Urothelium cell line (cell line): ENCODE measurements around the gene TBL3.
A peak's percentile ranks its signal among the peaks of the same experiment; 100 is the strongest.

Experiments
- DNase-seq: peaks from one replicate; pipeline ENCODE4 v3.0.0; 2011; ENCODE audit warnings: low spot score, mixed read lengths
- FAIRE-seq: peaks from 2 replicates; lab custom pipeline; 2011; peaks lifted over from hg19 to GRCh38; lab: Jason Lieb, UNC

TBL3 gene

DNA sequence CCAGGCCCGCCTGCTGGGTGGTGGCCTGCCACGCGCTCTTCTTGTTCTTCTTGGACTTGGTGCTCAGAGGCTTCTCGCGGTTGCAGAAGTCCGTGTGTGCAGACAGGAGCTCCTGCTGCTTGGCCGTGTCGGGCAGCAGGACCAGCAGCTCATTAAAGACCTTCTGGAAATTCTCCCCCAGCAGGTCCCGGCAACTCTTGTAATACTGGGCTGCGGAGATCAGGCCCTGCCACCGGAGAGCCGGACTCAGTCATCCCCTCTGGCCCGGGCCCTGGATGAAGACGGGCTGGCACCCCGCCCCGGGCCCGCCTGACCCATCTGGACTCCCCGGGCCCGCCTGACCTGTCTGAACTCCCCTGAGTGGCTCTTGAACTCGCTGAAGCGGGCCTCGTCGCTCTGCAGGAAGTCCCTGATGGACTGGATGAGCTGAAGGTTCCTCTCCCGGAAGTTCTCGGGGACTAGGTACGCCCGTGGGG, 26.5 kb downstream of the TBL3 start:
- no peak for FAIRE-seq
- no peak for DNase-seq

DNA sequence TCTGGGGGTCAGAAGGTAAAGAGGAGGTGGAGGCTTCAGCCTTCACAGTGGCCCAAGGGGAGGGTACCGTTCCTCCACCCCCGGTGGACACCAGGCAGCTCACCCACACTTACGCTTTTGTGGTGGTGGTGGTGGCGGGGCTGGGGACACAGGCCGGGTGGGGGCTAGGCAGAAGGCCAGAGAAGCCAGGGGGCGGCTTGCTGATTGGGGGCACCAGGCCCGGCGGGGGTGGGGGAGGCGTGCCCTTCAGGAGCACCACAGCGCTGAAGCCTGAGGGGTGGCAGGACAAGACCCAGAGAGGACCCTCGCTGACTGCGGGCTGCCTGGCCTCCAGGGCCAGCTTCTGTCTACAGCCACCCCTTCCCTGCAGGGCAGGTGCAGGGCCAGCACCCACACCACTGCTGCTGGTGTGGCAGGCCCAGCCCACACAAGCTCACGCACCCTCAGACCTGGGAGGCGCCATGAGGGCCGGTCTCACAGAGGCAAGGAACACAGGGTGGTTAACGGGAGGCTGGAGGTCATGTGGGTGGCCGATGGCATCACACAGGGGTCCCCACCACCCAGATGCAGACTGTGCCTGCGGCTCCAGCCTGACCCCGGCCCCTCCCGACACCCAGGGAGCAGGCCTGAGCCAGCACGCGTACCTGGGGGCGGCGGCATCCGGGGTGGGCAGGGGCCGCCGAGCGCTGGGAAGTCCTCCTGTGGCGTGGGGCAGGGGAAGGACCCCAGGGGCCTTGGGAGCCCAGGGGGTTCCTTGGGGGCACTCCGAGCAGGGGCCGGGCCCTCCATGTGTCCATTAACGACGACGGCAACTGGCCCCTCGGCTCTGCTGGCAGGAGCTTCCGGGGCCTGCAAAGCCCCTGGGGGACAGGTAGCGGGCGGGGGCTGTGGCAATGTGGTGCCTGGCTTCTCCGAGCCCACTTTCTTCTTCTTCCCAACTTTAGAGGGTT, 27.3 kb downstream of the TBL3 start:
- FAIRE-seq (no peak), DNase-seq (no peak)

DNA sequence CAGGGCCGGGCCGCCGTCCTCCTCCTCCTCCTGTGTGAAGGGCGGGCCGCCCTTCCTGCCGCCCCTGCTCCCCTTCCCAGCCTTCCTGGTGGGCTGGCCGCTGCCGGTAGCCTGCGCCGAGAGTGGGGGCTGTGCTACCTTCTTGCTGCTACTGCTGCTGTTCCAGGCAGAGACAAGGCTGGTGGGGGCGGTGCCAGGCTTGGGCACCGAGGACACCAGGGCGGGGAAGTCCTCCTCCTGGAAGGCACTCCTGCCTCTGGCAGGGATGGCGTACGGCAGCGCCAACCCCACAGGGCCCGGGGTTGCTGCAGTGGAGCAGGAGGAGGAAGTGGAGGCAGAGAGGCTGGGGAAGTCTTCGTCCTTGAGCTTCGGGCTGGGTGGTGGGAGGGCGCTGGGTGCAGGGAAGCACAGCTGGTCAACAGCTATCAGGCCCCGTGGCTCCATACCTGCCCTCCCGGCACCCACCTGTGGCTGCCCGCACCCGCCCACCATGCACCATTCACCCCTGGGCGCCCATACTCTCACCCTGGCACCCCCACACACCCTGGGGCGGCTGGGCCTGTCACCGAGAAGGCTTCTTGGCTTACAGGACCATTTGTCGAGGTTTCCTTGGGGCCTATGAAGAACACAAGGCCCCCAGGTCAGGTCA, 28.1 kb downstream of the TBL3 start:
- DNase-seq = no peak
- FAIRE-seq = no peak

DNA sequence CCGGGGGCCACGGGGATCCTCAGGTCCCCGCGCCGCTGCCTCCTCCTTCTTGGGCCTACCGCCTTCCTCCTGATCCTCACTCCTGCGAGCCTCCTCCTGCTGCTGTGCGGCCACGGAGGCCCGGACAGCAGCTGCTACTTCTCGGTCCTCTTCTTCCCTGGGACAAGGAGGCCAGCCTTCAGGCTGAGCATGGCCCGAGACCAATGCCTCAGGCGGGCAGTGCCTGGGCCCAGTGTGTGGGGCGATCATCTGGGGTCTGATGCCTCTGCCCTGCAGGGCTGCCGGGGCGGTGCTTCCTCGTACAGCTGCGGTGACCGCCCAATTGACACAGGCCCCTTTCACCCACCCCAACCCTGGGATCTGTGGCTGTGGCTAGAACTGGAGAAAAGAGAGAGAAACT, 29.2 kb downstream of the TBL3 start:
- no peak for FAIRE-seq
- no peak for DNase-seq

DNA sequence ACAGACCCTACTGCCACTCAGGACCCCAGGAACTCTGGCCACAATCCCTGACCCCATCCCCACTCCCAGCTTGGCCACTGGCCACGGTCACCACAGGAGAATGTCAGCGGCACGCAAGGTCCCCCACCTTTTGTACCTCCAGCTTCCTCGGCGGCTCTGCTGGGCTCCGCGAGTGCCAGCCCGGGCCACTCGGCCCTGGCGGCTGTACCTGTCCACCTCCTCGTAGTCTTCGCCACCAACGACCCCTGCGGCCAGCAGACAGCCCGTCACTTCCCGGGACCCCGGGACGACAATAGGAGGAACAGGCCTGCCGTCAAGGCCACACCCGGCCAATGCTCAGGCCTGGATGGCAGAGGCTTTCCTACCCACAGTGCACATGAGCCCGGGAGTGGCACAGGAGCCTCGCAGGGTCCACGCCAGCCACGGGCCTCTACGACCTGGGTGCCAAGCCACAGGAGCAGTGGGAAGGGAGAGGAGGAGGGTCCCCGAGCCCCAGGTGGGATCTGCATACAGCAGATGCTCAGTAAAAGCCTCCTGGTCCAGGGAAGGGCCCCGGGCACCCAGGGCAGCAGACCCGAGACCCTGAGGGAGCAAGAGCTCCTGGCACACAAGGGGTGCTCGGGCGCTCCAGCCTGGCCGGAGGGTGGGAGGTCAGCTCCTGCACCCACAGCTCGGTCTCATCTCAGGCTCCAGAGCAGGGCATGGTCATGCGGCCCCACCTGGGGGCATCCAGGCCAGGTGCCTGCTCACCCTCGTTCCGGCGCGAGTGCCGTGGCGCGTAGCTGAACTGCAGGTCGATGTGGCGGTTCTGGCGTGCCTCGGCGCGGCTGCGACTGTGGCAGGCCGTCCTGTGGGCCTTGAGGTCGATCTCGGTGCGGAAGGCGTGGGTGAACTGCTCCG, 29.9 kb downstream of the TBL3 start:
- DNase-seq = no peak
- peak; percentile 72 for FAIRE-seq

DNA sequence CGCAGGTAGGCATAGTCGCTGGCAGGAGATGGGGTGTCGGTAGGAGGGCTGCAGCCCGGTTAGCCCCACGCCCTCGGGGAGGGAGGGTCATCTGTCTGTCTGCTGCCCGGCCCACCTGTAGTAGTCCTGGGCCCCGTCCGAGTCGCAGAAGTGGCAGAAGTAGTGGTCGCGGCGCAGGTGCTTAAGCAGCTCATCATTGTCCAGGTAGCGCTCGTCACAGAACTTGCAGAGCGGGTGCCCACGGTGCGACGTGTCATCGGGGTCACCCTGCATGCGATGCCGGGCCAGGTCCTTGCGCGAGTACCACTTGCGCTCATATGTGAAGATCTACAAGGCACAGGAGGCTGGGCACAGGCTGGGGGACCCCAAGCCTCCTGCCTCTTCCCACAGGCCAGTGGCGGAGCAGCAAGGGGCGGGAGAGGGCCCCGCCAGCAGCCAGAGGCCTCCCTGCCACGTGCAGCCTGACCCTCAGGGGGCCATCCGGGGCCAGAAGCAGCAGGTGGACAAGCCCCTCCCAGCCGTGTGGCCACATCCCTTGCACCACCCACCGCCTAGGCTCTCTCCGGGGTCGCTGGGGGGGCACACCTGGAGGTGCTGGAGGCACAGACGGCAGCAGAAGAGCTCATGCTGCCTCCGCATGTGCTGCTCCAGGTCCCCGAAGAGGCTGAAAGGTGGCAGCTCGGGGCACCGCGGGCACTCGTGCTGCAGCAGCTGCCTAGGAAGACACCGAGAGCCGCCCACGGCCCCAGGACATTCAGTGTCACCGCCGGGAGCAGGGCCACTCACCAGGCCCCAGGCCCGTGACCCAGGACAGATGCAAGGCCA, 30.8 kb downstream of the TBL3 start:
- no peak for DNase-seq
- FAIRE-seq = no peak

DNA sequence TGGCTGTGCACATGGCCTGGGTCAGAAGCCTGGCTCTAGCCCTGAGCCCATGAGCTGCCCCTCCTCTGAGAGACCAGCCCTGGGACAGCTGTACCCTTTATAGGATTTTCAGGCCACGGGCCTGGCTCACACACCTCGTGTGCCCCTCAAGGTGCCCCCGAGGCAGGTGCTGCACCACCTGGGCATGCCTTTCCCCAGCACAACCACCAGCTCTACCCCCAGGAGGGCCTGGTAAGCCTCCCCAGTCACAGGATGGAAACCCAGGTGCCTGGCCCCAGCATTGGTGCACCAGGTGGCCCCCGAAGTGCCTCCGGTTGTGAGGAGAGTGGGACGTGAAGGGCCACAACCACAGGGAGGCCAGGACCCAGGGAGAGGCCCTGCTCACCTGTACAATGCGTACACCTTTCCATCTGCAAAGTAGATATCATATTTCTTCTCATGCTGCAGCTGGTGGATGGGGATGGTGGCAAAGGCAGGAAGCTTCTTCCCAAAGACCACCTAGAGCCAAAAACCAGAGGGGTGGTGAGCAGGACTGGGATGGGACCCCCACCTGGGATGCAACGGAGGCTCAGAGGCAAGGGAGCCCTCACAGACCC, 31.5 kb downstream of the TBL3 start:
- FAIRE-seq (no peak), DNase-seq (no peak)

DNA sequence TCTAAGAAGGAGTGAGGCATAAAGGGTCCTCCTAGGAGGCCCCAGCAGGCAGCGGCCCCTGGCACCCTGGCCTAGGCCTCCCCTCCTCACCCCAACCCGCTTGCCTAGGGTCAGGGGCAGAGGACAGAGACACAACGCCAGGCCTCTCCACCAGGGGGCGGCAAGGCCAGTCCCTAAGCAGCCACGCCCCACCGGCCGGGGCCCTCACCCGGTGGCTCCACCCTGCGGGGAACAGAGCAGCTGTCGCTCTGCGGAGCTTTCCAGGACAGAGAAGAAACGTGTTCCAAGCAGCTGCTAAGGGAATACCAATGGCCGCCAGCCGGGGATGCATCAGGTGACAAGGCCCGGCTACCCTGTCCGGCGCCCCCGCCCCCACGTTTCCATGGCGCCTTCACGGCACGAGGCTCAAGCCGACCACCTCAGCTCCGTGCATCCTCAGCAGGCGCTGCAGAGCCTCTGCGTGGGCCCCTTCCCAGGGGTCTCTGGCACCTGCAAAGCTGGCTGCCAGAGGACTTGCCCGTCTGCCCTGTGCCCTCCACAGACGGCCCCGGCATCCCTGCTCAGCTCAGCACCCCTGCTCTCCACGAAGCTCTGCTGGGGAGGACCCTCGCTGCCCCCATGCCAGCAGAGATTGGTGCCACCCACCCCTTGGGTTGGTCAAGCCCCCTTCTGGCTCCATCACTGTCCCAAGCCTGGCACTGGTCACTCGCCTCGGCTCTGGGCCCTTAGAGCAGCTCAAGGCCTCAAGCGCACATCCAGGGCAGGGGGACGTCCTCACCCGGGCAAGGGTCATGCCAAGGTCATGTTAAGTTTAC, 32.2 kb downstream of the TBL3 start:
- FAIRE-seq = peak; percentile 17
- DNase-seq = peak; percentile 95

DNA sequence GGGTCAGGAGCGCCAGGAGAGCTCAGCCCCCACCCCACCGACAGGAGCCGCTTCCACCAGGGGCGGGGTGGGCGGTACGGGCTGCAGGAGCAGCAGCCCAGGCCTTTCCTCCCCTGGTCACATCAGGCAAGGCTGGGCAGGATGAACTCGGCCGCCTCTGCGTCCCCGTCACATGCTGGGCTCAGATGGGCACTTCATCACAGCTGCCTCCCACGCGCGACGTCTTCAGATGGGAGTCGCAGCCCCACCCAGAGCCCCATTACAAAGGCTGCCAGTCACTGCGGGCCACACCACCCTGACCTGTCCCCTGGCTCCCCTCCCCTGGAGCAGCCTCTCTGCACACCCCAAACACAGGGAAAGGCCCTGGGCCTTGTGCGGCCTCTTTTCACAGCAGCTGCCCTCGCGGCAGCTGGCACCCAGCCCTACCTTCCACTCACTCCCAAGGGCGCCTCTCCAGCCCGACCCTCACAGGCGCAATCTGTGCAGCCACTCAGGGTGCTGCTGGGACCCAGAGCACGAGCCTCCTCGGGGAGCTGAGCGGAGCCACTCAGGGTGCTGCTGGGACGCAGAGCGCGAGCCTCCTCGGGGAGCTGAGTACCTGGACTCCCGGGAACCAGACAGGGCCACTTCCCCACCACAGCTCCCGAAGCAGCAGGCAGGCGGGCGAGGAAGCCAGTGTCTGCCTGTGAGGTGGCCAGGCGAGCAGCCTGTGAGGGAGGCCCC, 33.1 kb downstream of the TBL3 start:
- no peak for DNase-seq
- no peak for FAIRE-seq

DNA sequence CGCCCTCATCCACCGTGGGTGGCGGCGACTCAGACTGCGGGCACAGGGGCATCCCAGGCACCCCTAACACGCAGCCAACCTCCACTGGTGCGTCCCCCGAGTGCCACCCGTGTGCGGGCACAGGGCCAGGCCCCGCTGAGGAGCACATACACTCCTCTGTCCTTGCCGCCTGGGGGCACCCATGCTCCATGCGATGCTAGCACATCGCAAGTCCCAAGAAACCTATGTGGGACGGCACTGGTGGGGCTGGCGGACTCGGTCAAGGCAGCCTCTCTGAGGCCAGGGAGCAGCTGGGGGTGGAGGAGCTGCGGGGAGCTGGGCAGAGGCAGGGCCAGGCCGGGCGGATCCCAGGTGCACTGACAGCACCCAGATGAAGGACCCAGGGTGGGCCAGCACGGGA, 33.8 kb downstream of the TBL3 start:
- DNase-seq = no peak
- FAIRE-seq = no peak

DNA sequence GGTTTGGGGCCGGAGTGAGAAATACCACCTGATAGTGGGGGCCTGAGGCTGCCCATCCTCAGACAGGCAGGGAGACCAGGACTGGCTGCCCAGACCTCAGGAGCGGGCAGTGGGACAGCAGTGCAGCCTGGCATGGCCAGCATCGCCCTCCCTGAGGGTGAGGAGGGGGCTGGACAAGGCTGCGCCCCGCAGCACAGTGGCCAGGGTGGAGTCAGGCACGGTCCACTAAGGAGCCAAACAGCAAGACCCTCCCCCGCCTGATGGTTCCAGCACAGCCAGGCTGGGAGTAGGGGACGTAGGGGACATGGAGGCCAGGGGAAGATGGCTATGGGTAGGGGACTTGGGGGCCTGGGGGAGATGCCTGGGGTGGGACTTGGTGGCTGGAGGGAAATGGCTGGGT, 34.5 kb downstream of the TBL3 start:
- no peak for DNase-seq
- FAIRE-seq = no peak

DNA sequence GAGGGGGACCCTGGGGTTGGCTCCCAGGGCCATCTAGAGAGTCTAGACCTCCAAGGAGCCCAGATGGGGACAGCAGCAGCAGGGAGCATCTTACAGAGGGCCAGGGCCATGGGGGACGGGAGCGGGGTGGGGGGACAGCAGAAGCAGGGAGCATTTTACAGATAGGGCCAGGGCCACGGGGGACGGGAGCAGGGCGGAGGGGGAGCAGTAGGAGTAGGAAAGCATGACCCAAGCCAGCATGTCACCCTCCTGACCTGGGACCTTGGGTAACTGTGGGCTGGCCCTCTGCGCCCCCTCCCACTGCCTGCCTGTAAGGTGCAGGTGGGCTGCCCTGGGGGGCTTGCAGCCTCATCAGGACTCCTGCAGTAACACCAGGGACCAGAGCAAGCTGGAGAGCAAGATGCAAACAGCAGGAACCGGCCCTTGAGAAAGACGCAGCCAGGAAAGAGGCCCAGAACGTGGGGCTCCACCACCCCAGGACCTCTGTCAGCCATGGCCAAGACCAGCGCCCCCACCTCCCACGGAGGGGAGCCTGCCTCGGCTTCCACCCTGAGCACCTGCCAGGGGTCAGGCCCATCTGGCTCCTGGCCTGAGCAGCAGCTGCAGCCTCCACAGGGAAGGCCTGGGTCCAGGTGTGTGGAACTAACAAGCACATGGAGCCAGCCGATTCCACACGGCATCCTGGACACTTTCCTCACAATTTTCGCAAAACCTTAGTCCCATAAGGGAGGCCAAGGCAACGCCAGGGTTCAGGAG, 35.4 kb downstream of the TBL3 start:
- DNase-seq (no peak), FAIRE-seq (no peak)

DNA sequence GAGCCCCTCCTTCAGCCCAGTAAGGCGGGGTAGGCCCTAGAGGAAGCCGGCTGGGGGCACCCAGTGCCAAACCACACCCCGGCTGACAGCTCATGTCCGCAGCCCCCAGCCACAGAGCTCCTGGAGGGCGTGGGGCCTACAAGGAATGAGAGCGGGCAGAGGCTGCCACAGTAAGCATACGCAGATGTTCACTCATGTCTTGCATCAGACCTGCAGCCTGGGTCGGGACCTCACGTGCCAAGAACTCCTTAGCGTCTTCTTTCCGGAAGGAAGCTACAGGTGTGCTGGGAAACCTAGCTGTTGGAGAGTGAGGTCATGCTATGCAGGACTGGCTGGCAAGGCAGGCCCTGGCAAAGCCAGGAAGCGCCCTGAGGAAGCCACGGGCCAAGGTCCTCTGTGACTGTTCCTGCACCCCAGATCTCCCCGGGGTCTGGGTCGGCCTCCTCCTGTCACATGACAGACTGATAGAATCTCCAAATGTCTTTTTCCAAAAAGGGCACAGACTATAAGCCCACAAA, 36.2 kb downstream of the TBL3 start:
- no peak for FAIRE-seq
- DNase-seq = no peak

DNA sequence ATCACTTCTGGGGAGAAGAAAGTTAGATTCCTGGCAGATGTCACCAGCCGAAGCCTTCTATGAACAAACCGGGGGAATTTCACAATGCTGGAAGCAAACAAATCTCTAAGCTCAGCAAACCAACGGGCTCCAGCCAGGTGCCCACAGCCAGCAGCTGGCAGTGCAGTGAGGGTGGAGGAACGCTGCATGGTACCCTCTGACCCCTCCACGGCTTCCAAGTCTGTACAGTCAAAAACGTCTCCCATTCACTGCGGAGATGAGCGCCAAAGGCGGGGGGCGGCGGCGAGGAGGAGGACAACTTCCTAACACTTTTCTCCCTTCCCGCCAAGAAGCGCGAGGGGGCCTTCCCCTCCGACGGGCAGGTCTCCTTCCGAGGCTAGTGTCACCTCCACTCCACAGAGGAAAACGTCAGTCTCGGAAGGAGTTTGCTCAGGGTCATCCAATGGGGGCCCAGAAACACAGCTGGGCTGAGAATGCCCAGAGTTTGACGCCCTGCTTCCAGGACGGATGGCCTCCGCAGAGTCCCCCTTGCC, 36.8 kb downstream of the TBL3 start:
- FAIRE-seq (no peak), DNase-seq (no peak)

DNA sequence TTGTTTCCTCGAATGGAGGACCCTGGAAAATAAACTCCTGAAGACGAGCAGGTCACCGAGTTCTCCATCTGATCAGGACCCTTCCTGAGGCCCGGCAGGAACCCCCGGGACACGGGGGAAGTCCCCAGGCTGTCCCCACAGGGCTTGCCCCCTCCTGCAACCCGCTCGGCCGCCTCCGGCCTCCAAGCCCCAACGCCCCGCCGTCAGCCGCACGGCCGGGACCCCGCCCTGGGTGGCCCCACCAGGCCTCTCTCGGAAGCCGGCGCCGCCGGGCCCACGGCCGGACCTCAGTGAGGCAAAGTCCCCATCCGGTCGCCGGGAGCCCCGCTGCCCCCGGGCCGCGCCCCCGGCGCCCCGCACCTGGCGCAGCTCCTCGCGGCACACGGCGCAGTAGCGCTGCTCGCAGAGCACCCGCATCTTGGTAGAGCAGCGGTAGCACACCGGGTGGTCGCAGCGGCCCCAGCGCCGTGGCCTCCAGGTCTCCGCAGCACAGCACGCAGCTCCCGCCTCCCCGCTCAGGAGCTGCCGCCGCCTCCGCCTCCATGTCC, 37.4 kb downstream of the TBL3 start:
- DNase-seq = peak; percentile 40

DNA sequence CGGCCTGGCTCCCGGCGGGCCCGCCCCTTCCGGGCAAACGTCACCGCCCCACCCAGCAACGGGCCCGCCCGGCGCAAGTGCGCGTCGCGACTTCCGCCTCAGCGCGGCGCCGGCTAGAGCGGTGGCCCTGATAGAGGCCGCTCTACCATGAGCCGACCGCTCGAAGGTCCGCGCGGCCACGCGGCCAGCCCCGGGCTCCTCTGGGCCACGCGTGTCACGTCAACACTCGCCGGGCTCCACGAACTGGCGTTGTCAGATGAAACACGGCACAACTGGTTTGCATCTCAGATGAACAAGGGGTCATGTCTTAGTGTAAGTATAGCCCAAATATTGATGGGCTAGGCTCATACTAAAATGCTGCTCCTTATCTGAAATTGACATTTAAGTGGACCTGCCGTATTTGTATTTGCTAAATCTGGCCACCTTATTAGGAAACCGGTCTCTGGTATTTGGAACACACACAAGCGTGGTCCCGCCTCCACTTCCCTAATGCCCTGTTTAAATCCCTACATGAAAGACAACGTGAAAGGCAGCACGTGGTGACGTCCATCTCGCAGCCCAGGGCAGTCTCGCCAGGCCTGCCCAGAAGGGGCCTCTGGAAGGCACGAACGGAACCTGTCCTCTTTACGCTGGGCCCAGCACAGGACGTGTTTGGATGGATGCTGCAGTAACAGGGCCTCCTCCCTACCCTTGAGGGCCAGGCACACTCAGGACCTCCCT, 38.1 kb downstream of the TBL3 start, which contains the start of gene ZNF598:
Gene ZNF598 (minus strand): TSS at position 31 of the 720 bp plus-strand sequence.
- DNase-seq (peak; percentile 96), FAIRE-seq (peak; percentile 96)

More for the DNA sequence above, 37.4 kb downstream of the TBL3 start:
- no peak for FAIRE-seq
